ENCODE results near the gene SLC16A3.

The SLC16A3 gene

DNA sequence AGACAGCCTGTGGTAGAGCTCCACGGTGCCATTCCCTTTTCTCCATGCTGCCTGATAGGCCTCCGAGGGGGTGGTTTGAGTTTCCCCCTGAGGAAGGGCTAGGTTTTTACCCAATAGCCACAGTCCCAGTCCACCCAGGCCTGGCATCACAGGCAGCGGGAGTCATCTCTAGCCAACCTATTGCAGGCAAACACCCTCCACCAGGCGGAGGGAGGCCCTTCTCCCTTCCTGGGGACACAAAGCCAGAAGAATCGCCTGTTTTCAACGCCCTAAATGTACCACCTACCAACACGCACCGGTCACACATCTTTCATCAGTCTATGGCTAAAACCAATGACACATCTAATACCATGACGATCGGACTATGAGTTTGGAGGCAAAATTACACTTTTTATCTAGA is 37.3 kb downstream of the SLC16A3 start:
- Histone ChIP-seq H3K27ac (replicated peaks) (no peak overlapping the region), H3K27me3 (ENCODE audit: insufficient read depth, poor library complexity, severe bottlenecking) (no peaks in the 10 kb centered on the region), H3K4me3 (replicated peaks; ENCODE audit: insufficient read depth, low read length) (no peak overlapping the region)
- no peak for DNase-seq (ENCODE audit: low read depth in 1 of 2, low spot score in 1 of 2)
- TF ChIP-seq POLR2AphosphoS5 (IDR thresholded peaks at IDR 0.05; ENCODE audit: low read depth) = no peak
- no peak for TF ChIP-seq REST (IDR thresholded peaks at IDR 0.05; ENCODE audit: insufficient replicate concordance, low read depth)
- TF ChIP-seq SPI1 (IDR thresholded peaks at IDR 0.05; ENCODE audit: borderline replicate concordance, low read depth) = no peak
- no peak for TF ChIP-seq GABPA (IDR thresholded peaks at IDR 0.05; ENCODE audit: low read depth)
- TF ChIP-seq, protein P1, sequence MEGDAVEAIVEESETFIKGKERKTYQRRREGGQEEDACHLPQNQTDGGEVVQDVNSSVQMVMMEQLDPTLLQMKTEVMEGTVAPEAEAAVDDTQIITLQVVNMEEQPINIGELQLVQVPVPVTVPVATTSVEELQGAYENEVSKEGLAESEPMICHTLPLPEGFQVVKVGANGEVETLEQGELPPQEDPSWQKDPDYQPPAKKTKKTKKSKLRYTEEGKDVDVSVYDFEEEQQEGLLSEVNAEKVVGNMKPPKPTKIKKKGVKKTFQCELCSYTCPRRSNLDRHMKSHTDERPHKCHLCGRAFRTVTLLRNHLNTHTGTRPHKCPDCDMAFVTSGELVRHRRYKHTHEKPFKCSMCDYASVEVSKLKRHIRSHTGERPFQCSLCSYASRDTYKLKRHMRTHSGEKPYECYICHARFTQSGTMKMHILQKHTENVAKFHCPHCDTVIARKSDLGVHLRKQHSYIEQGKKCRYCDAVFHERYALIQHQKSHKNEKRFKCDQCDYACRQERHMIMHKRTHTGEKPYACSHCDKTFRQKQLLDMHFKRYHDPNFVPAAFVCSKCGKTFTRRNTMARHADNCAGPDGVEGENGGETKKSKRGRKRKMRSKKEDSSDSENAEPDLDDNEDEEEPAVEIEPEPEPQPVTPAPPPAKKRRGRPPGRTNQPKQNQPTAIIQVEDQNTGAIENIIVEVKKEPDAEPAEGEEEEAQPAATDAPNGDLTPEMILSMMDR (IDR thresholded peaks at IDR 0.05; ENCODE audit: insufficient read depth, low read length) = no peak

GRCh38 chr17:82267575-82268379 is 38.9 kb downstream of the SLC16A3 start:
- no peak overlapping the region for H3K4me3 ChIP-seq (replicated peaks; ENCODE audit: insufficient read depth, low read length)
- H3K27ac ChIP-seq (replicated peaks) = no peak overlapping the region
- H3K27me3 ChIP-seq (ENCODE audit: insufficient read depth, poor library complexity, severe bottlenecking) = no peaks in the 10 kb centered on the region
- peak; percentile 43 to 56 for DNase-seq (ENCODE audit: low read depth in 1 of 2, low spot score in 1 of 2)
- TF ChIP-seq SPI1 (IDR thresholded peaks at IDR 0.05; ENCODE audit: borderline replicate concordance, low read depth) (no peak), POLR2AphosphoS5 (IDR thresholded peaks at IDR 0.05; ENCODE audit: low read depth) (no peak), GABPA (IDR thresholded peaks at IDR 0.05; ENCODE audit: low read depth) (no peak), REST (IDR thresholded peaks at IDR 0.05; ENCODE audit: insufficient replicate concordance, low read depth) (no peak)
- TF ChIP-seq, protein P1 (IDR thresholded peaks at IDR 0.05; ENCODE audit: insufficient read depth, low read length) = no peak

- no peaks in the 10 kb centered on the region for H3K27me3 ChIP-seq (ENCODE audit: insufficient read depth, poor library complexity, severe bottlenecking)
- no peak overlapping the region for H3K27ac ChIP-seq (replicated peaks)
- TF ChIP-seq GABPA (IDR thresholded peaks at IDR 0.05; ENCODE audit: low read depth) (no peak), POLR2AphosphoS5 (IDR thresholded peaks at IDR 0.05; ENCODE audit: low read depth) (no peak), SPI1 (IDR thresholded peaks at IDR 0.05; ENCODE audit: borderline replicate concordance, low read depth) (no peak), REST (IDR thresholded peaks at IDR 0.05; ENCODE audit: insufficient replicate concordance, low read depth) (no peak)
- TF ChIP-seq, protein P1 (IDR thresholded peaks at IDR 0.05; ENCODE audit: insufficient read depth, low read length) = no peak
- no peak for DNase-seq (ENCODE audit: low read depth in 1 of 2, low spot score in 1 of 2)
- H3K4me3 ChIP-seq (replicated peaks; ENCODE audit: insufficient read depth, low read length) = no peak overlapping the region
Observed at GRCh38 chr17:82269138-82269881, 40.5 kb downstream of the SLC16A3 start.

All from HL-60 (cell line).